NOMO-1 treated with dmso at 0.1 percent for 144 hours (cell line): ENCODE measurements around the gene TSPOAP1.

Source experiments
- DNase-seq: peaks from one replicate; lab custom pipeline; 2025; ENCODE audit not compliant: unreplicated experiment; lab: John Stamatoyannopoulos, UW

Gene TSPOAP1

GRCh38 chr17:58340405-58340876 is 11.8 kb upstream of the TSPOAP1 start:
- DNase-seq = no peak

- DNase-seq = no peak
These were observed 11.3 kb upstream of the TSPOAP1 start for GRCh38 chr17:58339755-58340404.

GRCh38 chr17:58338841-58339754 is 10.5 kb upstream of the TSPOAP1 start:
- peak; percentile 72 for DNase-seq

- DNase-seq = no peak
These were observed 9.9 kb upstream of the TSPOAP1 start for GRCh38 chr17:58338454-58338840.

GRCh38 chr17:58337600-58338453 is 9.2 kb upstream of the TSPOAP1 start:
- peak; percentile 97 for DNase-seq

GRCh38 chr17:58337210-58337599 is 8.6 kb upstream of the TSPOAP1 start:
- peak; percentile 58 for DNase-seq

GRCh38 chr17:58336456-58337209 is 8.0 kb upstream of the TSPOAP1 start:
- no peak for DNase-seq

GRCh38 chr17:58335779-58336455 is 7.3 kb upstream of the TSPOAP1 start:
- peak; percentile 81 for DNase-seq

GRCh38 chr17:58335061-58335731 is 6.6 kb upstream of the TSPOAP1 start:
- no peak for DNase-seq

- no peak for DNase-seq
These were observed 6.1 kb upstream of the TSPOAP1 start for GRCh38 chr17:58334661-58335060.

- no peak for DNase-seq
These were observed 5.7 kb upstream of the TSPOAP1 start for GRCh38 chr17:58334256-58334655.

GRCh38 chr17:58333736-58334207 is 5.2 kb upstream of the TSPOAP1 start:
- no peak for DNase-seq

- peak; percentile 74 for DNase-seq
These were observed 4.5 kb upstream of the TSPOAP1 start for GRCh38 chr17:58332778-58333735.

GRCh38 chr17:58331815-58332777 is 3.5 kb upstream of the TSPOAP1 start:
- peak; percentile 78 for DNase-seq

GRCh38 chr17:58330997-58331814 is 2.6 kb upstream of the TSPOAP1 start:
- DNase-seq = peak; percentile 85

GRCh38 chr17:58330538-58330996 is 2.0 kb upstream of the TSPOAP1 start:
- no peak for DNase-seq
